ENCODE data around the gene OSBPL5. TPM values are rescaled to one million over a fixed set of nuclear protein-coding genes. Genes with fewer than 3 reads are reported as not detected.

OSBPL5 gene
- total and polyA plus RNA-seq, 2 of the 4 experiments (the other 2 are of a cell fraction), result 14.9 to 22.3 TPM

DNA sequence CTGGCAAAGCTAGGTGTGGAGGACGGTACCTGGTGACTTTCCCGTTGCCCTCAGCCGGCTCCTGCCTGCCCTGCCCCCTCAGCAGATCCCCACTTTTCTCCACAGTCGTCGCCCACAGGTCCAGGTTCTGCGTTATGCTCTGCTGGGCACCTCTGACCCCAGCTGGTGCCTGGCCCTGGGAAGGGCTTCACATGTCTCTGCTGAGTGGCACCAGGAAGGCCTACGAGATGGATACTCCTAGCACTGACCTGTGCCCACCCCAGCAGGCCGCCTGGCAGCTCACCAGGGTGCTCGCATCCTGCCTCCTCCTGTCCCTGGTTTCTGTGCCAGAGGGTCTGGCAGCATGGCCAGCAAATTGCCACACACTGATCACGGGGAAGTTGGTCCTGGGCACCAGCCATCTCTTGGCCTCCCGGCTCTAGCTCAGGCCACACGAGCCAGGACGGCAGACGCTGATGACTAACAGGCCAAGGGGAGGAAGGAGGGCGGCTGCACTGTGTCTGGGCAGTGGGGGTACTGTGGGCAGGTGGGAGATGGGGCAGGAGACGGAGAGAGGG, 121.7 kb downstream of the OSBPL5 start:
- Histone ChIP-seq H2BK5ac (ENCODE audit: low read depth, low read length, poor library complexity, severe bottlenecking) (peak overlapping the region; percentile 16), H3K4me2 (ENCODE audit: low read depth, low read length) (no peak overlapping the region), H3K79me1 (ENCODE audit: low read depth in 1 of 2, low read length in 2 of 2) (peaks cover 28 to 87% of the 10 kb centered on the region in 2 experiments), H4K91ac (ENCODE audit: insufficient read depth, low read depth, low read length) (no peak overlapping the region), H3K18ac (ENCODE audit: low read depth, low read length) (no peak overlapping the region), H3K56ac (ENCODE audit: extremely low read depth, insufficient read depth, low read length) (no peak overlapping the region), H3K4ac (ENCODE audit: low read depth, low read length) (no peak overlapping the region), H3K23ac (ENCODE audit: low read depth, low read length) (no peak overlapping the region), H3K27ac (ENCODE audit: insufficient read depth, low read length) (no peak overlapping the region), H4K20me1 (ENCODE audit: insufficient read depth, low read length) (peaks cover 95% of the 10 kb centered on the region), H3K9ac (ENCODE audit: low read depth, low read length) (no peak overlapping the region), H3K4me3 (ENCODE audit: insufficient read depth, low read depth, low read length) (no peak overlapping the region), H3K9me3 (ENCODE audit: control insufficient read depth, insufficient read depth, low read length) (no peaks in the 10 kb centered on the region), H2BK15ac (ENCODE audit: low read depth, low read length) (no peak overlapping the region), H2AFZ (replicated peaks; ENCODE audit: low read length, poor library complexity) (peak overlapping the region; percentile 16), H3K4me1 (ENCODE audit: control insufficient read depth, insufficient read depth, low read length) (peaks cover 5% of the 10 kb centered on the region; the same call in 1 of the 2 replicates), H2BK120ac (ENCODE audit: low read depth, low read length) (no peak overlapping the region), H4K5ac (ENCODE audit: low read depth, low read length) (no peak overlapping the region), H2BK20ac (ENCODE audit: low read depth, low read length) (no peak overlapping the region), H3K9me1 (ENCODE audit: insufficient read depth, low read length) (peaks cover 32% of the 10 kb centered on the region), H2AK5ac (ENCODE audit: low read depth, low read length) (no peak overlapping the region), H2AK9ac (replicated peaks; ENCODE audit: low read depth, low read length, poor library complexity) (peak overlapping the region; percentile 57), H3K14ac (replicated peaks; ENCODE audit: low read depth, low read length) (no peak overlapping the region), H4K8ac (ENCODE audit: low read depth in 2 of 2, low read length in 2 of 2) (no peak overlapping the region), H3K36me3 (ENCODE audit: control insufficient read depth, insufficient read depth, low read length) (peaks cover 51% of the 10 kb centered on the region), H3K27me3 (ENCODE audit: control insufficient read depth, insufficient read depth, low read length) (no peaks in the 10 kb centered on the region)
- 81% methylated on average over 7 of the region's 16 CpGs; no CpG with 5 or more reads in 1 of the 2 experiments for WGBS, 2 experiments (ENCODE audit: extremely low coverage in 2 of 2, insufficient read length in 1 of 2)
- in situ Hi-C loops (cut with MboI; ENCODE audit: low sequenced_read_pairs), result loop anchor here (5.0 kb wide), 1 partner anchor 49 kb away; no protein-coding TSS in a partner anchor
- ATAC-seq (ENCODE audit: low read depth), result peak; percentile 41; the same call in 1 of the 2 replicates
- intact Hi-C loops (cut with micrococcal nuclease), result no loop called here
- CTCF ChIA-PET, result interaction anchor here (0.9 kb wide), 1 partner anchor 48 kb away, joined by 3 read pairs; no protein-coding TSS in a partner anchor
- dilution Hi-C loops (cut with HindIII; ENCODE audit: low sequenced_read_pairs, unreplicated experiment), result no loop called here
- POLR2A ChIA-PET (ENCODE audit: unreplicated experiment), result interaction anchor here (0.5 kb wide), 1 partner anchor 60 kb away, joined by 3 read pairs; no protein-coding TSS in a partner anchor
- DNase-seq, result no peak
- TF ChIP-seq, protein P1, sequence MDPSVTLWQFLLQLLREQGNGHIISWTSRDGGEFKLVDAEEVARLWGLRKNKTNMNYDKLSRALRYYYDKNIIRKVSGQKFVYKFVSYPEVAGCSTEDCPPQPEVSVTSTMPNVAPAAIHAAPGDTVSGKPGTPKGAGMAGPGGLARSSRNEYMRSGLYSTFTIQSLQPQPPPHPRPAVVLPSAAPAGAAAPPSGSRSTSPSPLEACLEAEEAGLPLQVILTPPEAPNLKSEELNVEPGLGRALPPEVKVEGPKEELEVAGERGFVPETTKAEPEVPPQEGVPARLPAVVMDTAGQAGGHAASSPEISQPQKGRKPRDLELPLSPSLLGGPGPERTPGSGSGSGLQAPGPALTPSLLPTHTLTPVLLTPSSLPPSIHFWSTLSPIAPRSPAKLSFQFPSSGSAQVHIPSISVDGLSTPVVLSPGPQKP (IDR thresholded peaks at IDR 0.05; ENCODE audit: borderline replicate concordance, low read depth, low read length), result no peak
- TF ChIP-seq MAFK (IDR thresholded peaks at IDR 0.05; ENCODE audit: low read depth, low read length), result no peak
- no peak for TF ChIP-seq RFX5 (IDR thresholded peaks at IDR 0.05; ENCODE audit: low read depth, low read length)
- TF ChIP-seq CEBPB (IDR thresholded peaks at IDR 0.05; ENCODE audit: low read depth, low read length), result peak; percentile 47; the same call in 1 of the 2 replicates
- no TSS peak for BruUV-seq (replicated peaks)

Measured in IMR-90 (cell line).